ENCODE results near the gene SLCO3A1.

SLCO3A1 gene

GRCh38 chr15:91983729-91984340 is 130.3 kb downstream of the SLCO3A1 start:
- no peak for DNase-seq (ENCODE audit: low read depth in 1 of 2, low spot score in 1 of 2)
- H3K4me3 ChIP-seq (replicated peaks; ENCODE audit: insufficient read depth, low read length) = no peak overlapping the region
- H3K27ac ChIP-seq (replicated peaks) = no peak overlapping the region
- no peaks in the 10 kb centered on the region for H3K27me3 ChIP-seq (ENCODE audit: insufficient read depth, poor library complexity, severe bottlenecking)
- TF ChIP-seq SPI1 (IDR thresholded peaks at IDR 0.05; ENCODE audit: borderline replicate concordance, low read depth) (no peak), CTCF (IDR thresholded peaks at IDR 0.05; ENCODE audit: insufficient read depth, low read length) (no peak), GABPA (IDR thresholded peaks at IDR 0.05; ENCODE audit: low read depth) (no peak), REST (IDR thresholded peaks at IDR 0.05; ENCODE audit: insufficient replicate concordance, low read depth) (no peak), POLR2AphosphoS5 (IDR thresholded peaks at IDR 0.05; ENCODE audit: low read depth) (no peak)

GRCh38 chr15:91985297-91985696 is 131.8 kb downstream of the SLCO3A1 start:
- H3K27me3 ChIP-seq (ENCODE audit: insufficient read depth, poor library complexity, severe bottlenecking) = no peaks in the 10 kb centered on the region
- no peak for TF ChIP-seq GABPA (IDR thresholded peaks at IDR 0.05; ENCODE audit: low read depth)
- no peak for TF ChIP-seq REST (IDR thresholded peaks at IDR 0.05; ENCODE audit: insufficient replicate concordance, low read depth)
- TF ChIP-seq POLR2AphosphoS5 (IDR thresholded peaks at IDR 0.05; ENCODE audit: low read depth) = no peak
- TF ChIP-seq SPI1 (IDR thresholded peaks at IDR 0.05; ENCODE audit: borderline replicate concordance, low read depth) = no peak
- TF ChIP-seq CTCF (IDR thresholded peaks at IDR 0.05; ENCODE audit: insufficient read depth, low read length) = no peak
- DNase-seq (ENCODE audit: low read depth in 1 of 2, low spot score in 1 of 2) = no peak
- no peak overlapping the region for H3K27ac ChIP-seq (replicated peaks)
- H3K4me3 ChIP-seq (replicated peaks; ENCODE audit: insufficient read depth, low read length) = no peak overlapping the region

- H3K27ac ChIP-seq (replicated peaks) = no peak overlapping the region
- H3K4me3 ChIP-seq (replicated peaks; ENCODE audit: insufficient read depth, low read length) = no peak overlapping the region
- no peaks in the 10 kb centered on the region for H3K27me3 ChIP-seq (ENCODE audit: insufficient read depth, poor library complexity, severe bottlenecking)
- no peak for DNase-seq (ENCODE audit: low read depth in 1 of 2, low spot score in 1 of 2)
- TF ChIP-seq GABPA (IDR thresholded peaks at IDR 0.05; ENCODE audit: low read depth) (no peak), POLR2AphosphoS5 (IDR thresholded peaks at IDR 0.05; ENCODE audit: low read depth) (no peak), CTCF (IDR thresholded peaks at IDR 0.05; ENCODE audit: insufficient read depth, low read length) (no peak), REST (IDR thresholded peaks at IDR 0.05; ENCODE audit: insufficient replicate concordance, low read depth) (no peak), SPI1 (IDR thresholded peaks at IDR 0.05; ENCODE audit: borderline replicate concordance, low read depth) (no peak)
These were observed 134.6 kb downstream of the SLCO3A1 start for GRCh38 chr15:91988071-91988470.

Data from HL-60 (cell line).